Measurements from ENCODE around the gene RTN4RL2. TPM values are rescaled to one million over a fixed set of nuclear protein-coding genes. Genes with fewer than 3 reads are reported as not detected.

The RTN4RL2 gene
- total RNA-seq, 1 experiment from 2014 or later: 11.3 TPM

Small RNA genes within 50 kb of the gene (small RNA-seq; reads per million reads assigned to genes)
- not detected for gene RNA5SP341

Other genes with a start within 250 kb of the RTN4RL2 start
- not detected in 2 replicates for gene APLNR, start 223.3 kb upstream of the RTN4RL2 start, total RNA-seq (2014; rRNA removed; shearing (Covaris generic))
- 39.8 and 57.0 TPM in 2 replicates for gene TNKS1BP1, start 135.6 kb upstream of the RTN4RL2 start, total RNA-seq (2014; rRNA removed; shearing (Covaris generic))
- gene SSRP1, start 124.6 kb upstream of the RTN4RL2 start, total RNA-seq (2014; rRNA removed; shearing (Covaris generic)): 206 and 249 TPM in 2 replicates
- gene P2RX3, start 122.2 kb upstream of the RTN4RL2 start, total RNA-seq (2014; rRNA removed; shearing (Covaris generic)): not detected in 2 replicates
- not detected in 2 replicates for gene PRG3, start 79.4 kb upstream of the RTN4RL2 start, total RNA-seq (2014; rRNA removed; shearing (Covaris generic))
- not detected in 2 replicates for gene PRG2, start 69.9 kb upstream of the RTN4RL2 start, total RNA-seq (2014; rRNA removed; shearing (Covaris generic))
- 81.0 and 87.2 TPM in 2 replicates for gene SLC43A3, start 33.4 kb upstream of the RTN4RL2 start, total RNA-seq (2014; rRNA removed; shearing (Covaris generic))
- 13.6 and 14.5 TPM in 2 replicates for gene SLC43A1, start 55.2 kb downstream of the RTN4RL2 start, total RNA-seq (2014; rRNA removed; shearing (Covaris generic))
- 115 and 191 TPM in 2 replicates for gene TIMM10, start 70.2 kb downstream of the RTN4RL2 start, total RNA-seq (2014; rRNA removed; shearing (Covaris generic))
- not detected in 2 replicates for gene SMTNL1, start 77.1 kb downstream of the RTN4RL2 start, total RNA-seq (2014; rRNA removed; shearing (Covaris generic))
- gene UBE2L6, start 107.1 kb downstream of the RTN4RL2 start, total RNA-seq (2014; rRNA removed; shearing (Covaris generic)): 37.3 and 51.2 TPM in 2 replicates
- not detected in 2 replicates for gene SERPING1, start 137.2 kb downstream of the RTN4RL2 start, total RNA-seq (2014; rRNA removed; shearing (Covaris generic))
- 0.42 and 0.84 TPM in 2 replicates for gene YPEL4, start 189.4 kb downstream of the RTN4RL2 start, total RNA-seq (2014; rRNA removed; shearing (Covaris generic))
- gene CLP1, start 197.2 kb downstream of the RTN4RL2 start, total RNA-seq (2014; rRNA removed; shearing (Covaris generic)): 41.5 and 42.9 TPM in 2 replicates
- gene ZDHHC5, start 207.6 kb downstream of the RTN4RL2 start, total RNA-seq (2014; rRNA removed; shearing (Covaris generic)): 36.9 and 59.0 TPM in 2 replicates